Subcutaneous adipose tissue (tissue), 4 donors: Measurements from ENCODE around the gene TNFAIP3. TPM values are rescaled to one million over a fixed set of nuclear protein-coding genes. Genes with fewer than 3 reads are reported as not detected.

Experiments
- CTCF ChIP-seq: fragments of 450-650 bp; IDR thresholded peaks from one replicate; pipeline ENCODE4 v1.5.1; 2016; ENCODE audit warnings: low read depth, mild to moderate bottlenecking, control low read depth, antibody characterized with exemption, moderate library complexity
- total RNA-seq, 4 donors: library from RNA; depleted of rRNA; stranded (reverse); fragments of >200 nt; gene quantifications; one replicate each; pipeline ENCODE4 v1.1.0, GENCODE V29; 2016

The TNFAIP3 gene
- total RNA-seq, 4 donors from 2014 or later, result 16.2 to 33.0 (median 28.0) TPM

GRCh38 chr6:137881522-137881886 lies 14.4 kb downstream of the TNFAIP3 start:
- no peak for TF ChIP-seq CTCF

- TF ChIP-seq CTCF, result no peak
Measured at GRCh38 chr6:137882225-137882961, 15.3 kb downstream of the TNFAIP3 start.

GRCh38 chr6:137883400-137884148 lies 16.5 kb downstream of the TNFAIP3 start:
- TF ChIP-seq CTCF, result no peak

- TF ChIP-seq CTCF, result no peak
Measured at GRCh38 chr6:137884149-137884909, 17.3 kb downstream of the TNFAIP3 start.

GRCh38 chr6:137890983-137891537 lies 24.0 kb downstream of the TNFAIP3 start:
- TF ChIP-seq CTCF, result no peak

GRCh38 chr6:137892271-137892708 lies 25.2 kb downstream of the TNFAIP3 start:
- TF ChIP-seq CTCF, result no peak
